ENCODE results near the gene ELOVL3.
"Not testable (repeated sequence)": the region's sequence is repeated elsewhere in the genome, so short reads cannot be mapped to it uniquely, and the experiment has no call there.

Gene ELOVL3

GRCh38 chr10:102208311-102209035 lies 17.6 kb upstream of the ELOVL3 start:
- peak; percentile 58 for DNase-seq (ENCODE audit: low read depth)
- no peak for TF ChIP-seq CTCF (conservative IDR thresholded peaks at IDR 0.05; ENCODE audit: control insufficient read depth, insufficient read depth, low read depth, low read length)

GRCh38 chr10:102211615-102212299 lies 14.3 kb upstream of the ELOVL3 start:
- H3K4me3 ChIP-seq (ENCODE audit: control insufficient read depth, low read depth, low read length) = no peak overlapping the region
- DNase-seq (ENCODE audit: low read depth) = no peak
- no peak for TF ChIP-seq CTCF (conservative IDR thresholded peaks at IDR 0.05; ENCODE audit: control insufficient read depth, insufficient read depth, low read depth, low read length)

More at GRCh38 chr10:102208311-102209035, 17.6 kb upstream of the ELOVL3 start:
- H3K4me3 ChIP-seq (ENCODE audit: control insufficient read depth, low read depth, low read length) = no peak overlapping the region

GRCh38 chr10:102213599-102213998 lies 12.5 kb upstream of the ELOVL3 start:
- DNase-seq (ENCODE audit: low read depth); H3K4me3 ChIP-seq (ENCODE audit: control insufficient read depth, low read depth, low read length): not testable (repeated sequence)

GRCh38 chr10:102219370-102219769 lies 6.7 kb upstream of the ELOVL3 start:
- no peak overlapping the region for H3K4me3 ChIP-seq (ENCODE audit: control insufficient read depth, low read depth, low read length)
- no peak for TF ChIP-seq CTCF (conservative IDR thresholded peaks at IDR 0.05; ENCODE audit: control insufficient read depth, insufficient read depth, low read depth, low read length)
- no peak for DNase-seq (ENCODE audit: low read depth)

GRCh38 chr10:102220612-102221011 lies 5.5 kb upstream of the ELOVL3 start:
- DNase-seq (ENCODE audit: low read depth) = no peak
- H3K4me3 ChIP-seq (ENCODE audit: control insufficient read depth, low read depth, low read length) = no peak overlapping the region
- no peak for TF ChIP-seq CTCF (conservative IDR thresholded peaks at IDR 0.05; ENCODE audit: control insufficient read depth, insufficient read depth, low read depth, low read length)

GRCh38 chr10:102222797-102223196 lies 3.3 kb upstream of the ELOVL3 start:
- no peak overlapping the region for H3K4me3 ChIP-seq (ENCODE audit: control insufficient read depth, low read depth, low read length)
- TF ChIP-seq CTCF (conservative IDR thresholded peaks at IDR 0.05; ENCODE audit: control insufficient read depth, insufficient read depth, low read depth, low read length) = no peak
- DNase-seq (ENCODE audit: low read depth) = no peak

- peak overlapping the region; percentile 24 for H3K4me3 ChIP-seq (ENCODE audit: control insufficient read depth, low read depth, low read length)
- DNase-seq (ENCODE audit: low read depth) = no peak
- no peak for TF ChIP-seq CTCF (conservative IDR thresholded peaks at IDR 0.05; ENCODE audit: control insufficient read depth, insufficient read depth, low read depth, low read length)
Measured at GRCh38 chr10:102226542-102226870, 407 bp downstream of the ELOVL3 start.
